SJSA1 (cell line): ENCODE results near the gene CABCOCO1. TPM values are rescaled to one million over a fixed set of nuclear protein-coding genes. Genes with fewer than 3 reads are reported as not detected.

ENCODE experiments used
- DNase-seq, 2 experiments: peaks; one replicate each; pipeline ENCODE4 v3.0.0-alpha.2; 2015 to 2020; ENCODE audit warnings: low spot score in 2 of 2, low read depth in 1 of 2
- H3K27ac ChIP-seq: fragments of 250-450 bp; sonication (Bioruptor Pico); 2 replicates; pipeline ENCODE4 v1.5.1; 2020; ENCODE audit warnings: mild to moderate bottlenecking, moderate library complexity
- H3K27me3 ChIP-seq: fragments of 250-450 bp; sonication (Bioruptor Pico); replicated peaks from 2 replicates; pipeline ENCODE4 v1.5.1; 2020; ENCODE audit warnings: mild to moderate bottlenecking, moderate library complexity
- H3K36me3 ChIP-seq: fragments of 250-450 bp; sonication (Bioruptor Pico); 2 replicates; pipeline ENCODE4 v1.5.1; 2020; ENCODE audit warnings: mild to moderate bottlenecking
- H3K4me1 ChIP-seq: fragments of 250-450 bp; sonication (Bioruptor Pico); replicated peaks from 2 replicates; pipeline ENCODE4 v1.6.1; 2021; ENCODE audit warnings: mild to moderate bottlenecking
- H3K4me3 ChIP-seq: fragments of 250-450 bp; sonication (Bioruptor Pico); 2 replicates; pipeline ENCODE4 v1.5.1; 2020; ENCODE audit warnings: mild to moderate bottlenecking
- H3K9me3 ChIP-seq: fragments of 250-450 bp; sonication (Bioruptor Pico); replicated peaks from 2 replicates; pipeline ENCODE4 v1.5.1; 2020; ENCODE audit warnings: mild to moderate bottlenecking
- total RNA-seq: library from RNA; depleted of rRNA; stranded (reverse); fragments of >200 nt; shearing (Covaris generic); gene quantifications from 2 replicates; pipeline ENCODE4 v1.2.3, GENCODE V29; 2014

CABCOCO1 gene
- total RNA-seq, 1 experiment from 2014 or later, result 2.2 TPM

GRCh38 chr10:61795551-61795950 is 132.8 kb downstream of the CABCOCO1 start:
- Histone ChIP-seq H3K9me3 (no peaks in the 10 kb centered on the region), H3K4me3 (no peak overlapping the region), H3K4me1 (peaks cover 34% of the 10 kb centered on the region), H3K27me3 (no peaks in the 10 kb centered on the region), H3K36me3 (no peaks in the 10 kb centered on the region), H3K27ac (no peak overlapping the region)
- DNase-seq, result no peak

DNA sequence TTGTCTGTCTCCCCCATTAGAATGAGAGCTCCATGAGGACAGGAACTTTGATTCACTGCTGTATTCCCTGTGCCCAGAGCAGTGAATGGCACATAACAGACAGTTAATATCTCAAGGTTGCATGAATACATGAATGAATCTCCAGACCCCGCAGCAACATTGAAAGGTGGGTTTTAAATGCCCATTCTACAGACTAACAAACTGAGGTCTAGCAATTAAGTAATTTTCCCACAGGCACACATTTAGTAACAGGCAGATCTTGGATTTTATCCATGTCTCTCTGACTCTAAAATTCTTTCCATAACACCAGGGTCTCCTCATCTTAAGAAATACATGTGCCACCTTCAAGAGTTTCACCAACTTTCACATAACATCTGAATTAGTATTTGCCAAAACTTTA is 134.1 kb downstream of the CABCOCO1 start:
- Histone ChIP-seq H3K4me3 (no peak overlapping the region), H3K36me3 (no peaks in the 10 kb centered on the region), H3K27ac (no peak overlapping the region), H3K27me3 (no peaks in the 10 kb centered on the region), H3K4me1 (peaks cover 34% of the 10 kb centered on the region), H3K9me3 (no peaks in the 10 kb centered on the region)
- no peak for DNase-seq

DNA sequence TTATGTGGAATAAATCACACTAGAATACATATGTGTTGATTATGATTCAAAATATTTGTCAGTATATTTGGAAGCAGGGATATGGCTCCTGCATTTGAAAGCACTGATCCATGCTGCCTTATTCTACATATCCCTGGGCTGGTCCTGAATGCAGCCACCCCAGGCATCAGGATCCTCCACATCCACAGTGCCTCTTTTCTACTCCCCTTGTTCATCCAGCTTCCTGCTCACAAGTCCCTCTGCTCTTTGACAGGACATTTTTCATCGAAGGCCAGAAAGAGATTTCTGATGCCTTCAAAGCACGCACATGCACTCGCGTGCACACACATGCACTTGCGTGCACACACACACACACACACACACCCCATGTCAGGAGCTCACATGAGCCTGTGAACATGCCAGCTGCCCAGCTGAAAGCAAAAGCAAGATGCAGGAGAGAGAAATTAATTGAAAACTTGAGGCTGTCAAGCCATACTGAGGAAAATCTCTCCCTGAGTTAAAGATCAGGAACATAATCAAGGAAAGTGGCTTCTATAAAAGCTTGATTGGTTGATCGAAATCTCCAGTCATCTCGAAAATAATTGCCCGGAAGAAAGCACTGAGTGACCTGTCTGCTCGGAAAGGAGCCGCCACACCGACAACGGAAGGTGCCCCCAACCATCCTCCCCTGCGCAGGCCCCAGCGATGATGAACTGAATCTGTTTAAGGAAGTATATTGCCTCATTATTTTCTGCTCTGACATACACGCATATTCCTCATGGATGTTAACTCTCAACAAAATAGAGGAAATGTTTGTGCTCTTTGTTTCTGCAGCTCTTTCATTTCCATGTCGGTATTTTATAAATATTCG is 134.8 kb downstream of the CABCOCO1 start:
- Histone ChIP-seq H3K9me3 (no peaks in the 10 kb centered on the region), H3K36me3 (no peaks in the 10 kb centered on the region), H3K4me3 (no peak overlapping the region), H3K27ac (no peak overlapping the region), H3K4me1 (peaks cover 28% of the 10 kb centered on the region), H3K27me3 (no peaks in the 10 kb centered on the region)
- DNase-seq, result no peak

GRCh38 chr10:61798713-61799112 is 136.0 kb downstream of the CABCOCO1 start:
- no peak for DNase-seq
- Histone ChIP-seq H3K27me3 (no peaks in the 10 kb centered on the region), H3K4me1 (peaks cover 18% of the 10 kb centered on the region), H3K4me3 (no peak overlapping the region), H3K9me3 (no peaks in the 10 kb centered on the region), H3K27ac (no peak overlapping the region), H3K36me3 (no peaks in the 10 kb centered on the region)

DNA sequence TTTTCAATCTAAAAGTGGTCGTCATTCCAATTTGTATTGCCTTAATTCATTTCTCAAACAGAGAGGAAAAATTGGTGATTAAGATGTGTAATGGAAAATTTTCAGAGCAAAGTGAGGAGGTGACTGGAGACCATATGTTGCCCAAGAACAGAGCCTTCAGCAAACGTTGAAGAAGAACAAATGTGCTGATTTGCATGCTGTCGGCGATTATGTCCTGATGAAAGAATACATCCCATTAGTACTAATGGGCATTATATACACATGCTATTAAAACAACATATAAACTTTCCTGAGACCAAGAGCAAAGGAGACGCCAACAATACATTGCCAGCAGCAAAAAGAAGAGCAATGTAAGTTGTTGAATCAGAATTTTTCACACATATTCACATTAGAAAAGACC is 138.8 kb downstream of the CABCOCO1 start:
- H3K36me3 ChIP-seq, result no peaks in the 10 kb centered on the region
- no peak for DNase-seq
- peaks cover 16% of the 10 kb centered on the region for H3K4me1 ChIP-seq
- no peak overlapping the region for H3K27ac ChIP-seq
- H3K4me3 ChIP-seq, result no peak overlapping the region
- H3K27me3 ChIP-seq, result no peaks in the 10 kb centered on the region
- no peaks in the 10 kb centered on the region for H3K9me3 ChIP-seq

DNA sequence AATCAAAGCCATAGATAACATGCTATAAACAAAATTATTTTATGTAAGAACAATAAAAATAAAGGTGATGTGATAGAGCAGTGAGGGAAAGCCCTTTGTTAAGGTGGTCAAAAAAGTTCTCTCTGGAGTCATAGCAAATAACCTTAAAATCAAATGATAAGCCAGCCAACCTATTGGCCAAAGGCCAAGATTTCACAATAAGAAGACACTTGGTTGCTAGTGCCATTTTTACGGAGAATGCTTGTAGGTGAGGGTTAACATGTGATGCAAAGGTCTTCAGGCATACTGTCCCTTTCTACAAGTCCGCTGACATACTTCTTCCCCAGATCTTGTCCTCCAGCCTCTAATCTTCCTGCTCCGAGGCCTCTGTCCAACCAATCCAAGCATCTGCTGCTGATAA is 140.5 kb downstream of the CABCOCO1 start:
- Histone ChIP-seq H3K4me3 (no peak overlapping the region), H3K9me3 (no peaks in the 10 kb centered on the region), H3K27ac (no peak overlapping the region), H3K4me1 (peaks cover 16% of the 10 kb centered on the region), H3K36me3 (no peaks in the 10 kb centered on the region), H3K27me3 (no peaks in the 10 kb centered on the region)
- no peak for DNase-seq

GRCh38 chr10:61804414-61804813 is 141.7 kb downstream of the CABCOCO1 start:
- Histone ChIP-seq H3K4me3 (no peak overlapping the region), H3K9me3 (no peaks in the 10 kb centered on the region), H3K4me1 (peaks cover 10% of the 10 kb centered on the region), H3K36me3 (no peaks in the 10 kb centered on the region), H3K27me3 (no peaks in the 10 kb centered on the region), H3K27ac (no peak overlapping the region)
- DNase-seq, result no peak

GRCh38 chr10:61805091-61805490 is 142.4 kb downstream of the CABCOCO1 start:
- H3K4me1 ChIP-seq, result peaks cover 10% of the 10 kb centered on the region
- no peak overlapping the region for H3K27ac ChIP-seq
- no peak overlapping the region for H3K4me3 ChIP-seq
- no peak for DNase-seq
- no peaks in the 10 kb centered on the region for H3K36me3 ChIP-seq
- H3K9me3 ChIP-seq, result no peaks in the 10 kb centered on the region
- no peaks in the 10 kb centered on the region for H3K27me3 ChIP-seq

DNA sequence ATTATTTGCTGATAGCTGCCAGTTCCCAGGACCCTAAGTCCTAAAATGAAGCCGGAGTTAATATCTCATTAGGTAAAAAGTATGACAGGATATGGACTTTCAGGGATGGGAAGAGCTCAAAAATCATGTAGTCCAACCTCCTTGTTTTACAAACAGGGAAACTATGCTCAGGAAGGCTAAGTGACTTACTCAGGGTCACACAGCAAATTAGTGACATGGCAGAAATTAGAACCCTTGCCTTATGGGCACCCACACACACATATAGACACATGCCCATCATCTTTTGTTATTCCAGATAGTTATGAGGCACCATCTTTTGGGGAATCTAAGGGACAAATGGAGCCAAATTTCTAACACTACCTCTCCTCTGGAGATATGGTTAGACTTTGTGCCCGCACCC is 147.5 kb downstream of the CABCOCO1 start:
- Histone ChIP-seq H3K4me1 (no peaks in the 10 kb centered on the region; the same call in 1 of the 2 replicates), H3K9me3 (no peaks in the 10 kb centered on the region), H3K27me3 (no peaks in the 10 kb centered on the region), H3K36me3 (no peaks in the 10 kb centered on the region), H3K4me3 (no peak overlapping the region), H3K27ac (no peak overlapping the region)
- DNase-seq, result no peak

GRCh38 chr10:61812052-61812721 is 149.5 kb downstream of the CABCOCO1 start:
- no peak for DNase-seq
- no peak overlapping the region for H3K4me3 ChIP-seq
- H3K36me3 ChIP-seq, result no peaks in the 10 kb centered on the region
- H3K9me3 ChIP-seq, result no peaks in the 10 kb centered on the region
- H3K27ac ChIP-seq, result no peak overlapping the region
- no peaks in the 10 kb centered on the region; the same call in 1 of the 2 replicates for H3K4me1 ChIP-seq
- no peaks in the 10 kb centered on the region for H3K27me3 ChIP-seq

GRCh38 chr10:61812920-61813319 is 150.2 kb downstream of the CABCOCO1 start:
- H3K4me1 ChIP-seq, result no peaks in the 10 kb centered on the region; the same call in 1 of the 2 replicates
- H3K9me3 ChIP-seq, result no peaks in the 10 kb centered on the region
- no peaks in the 10 kb centered on the region for H3K36me3 ChIP-seq
- H3K27ac ChIP-seq, result no peak overlapping the region
- no peaks in the 10 kb centered on the region for H3K27me3 ChIP-seq
- DNase-seq, result no peak
- no peak overlapping the region for H3K4me3 ChIP-seq

- no peaks in the 10 kb centered on the region; the same call in 1 of the 2 replicates for H3K4me1 ChIP-seq
- no peak overlapping the region for H3K4me3 ChIP-seq
- H3K27ac ChIP-seq, result no peak overlapping the region
- H3K36me3 ChIP-seq, result no peaks in the 10 kb centered on the region
- H3K27me3 ChIP-seq, result no peaks in the 10 kb centered on the region
- H3K9me3 ChIP-seq, result no peaks in the 10 kb centered on the region
- no peak for DNase-seq
Measured at GRCh38 chr10:61814160-61814559, 151.4 kb downstream of the CABCOCO1 start.

- H3K4me1 ChIP-seq, result no peaks in the 10 kb centered on the region; the same call in 1 of the 2 replicates
- H3K36me3 ChIP-seq, result no peaks in the 10 kb centered on the region
- no peaks in the 10 kb centered on the region for H3K27me3 ChIP-seq
- no peaks in the 10 kb centered on the region for H3K9me3 ChIP-seq
- no peak overlapping the region for H3K27ac ChIP-seq
- peak in 1 of 2 experiments; percentile 12 for DNase-seq
- no peak overlapping the region for H3K4me3 ChIP-seq
Measured at GRCh38 chr10:61815496-61815895, 152.8 kb downstream of the CABCOCO1 start.
